Fibroblast of skin of abdomen (primary cell): ENCODE results near the gene ARMC9.
A peak's percentile ranks its signal among the peaks of the same experiment; 100 is the strongest.
"Not testable (repeated sequence)": the region's sequence is repeated elsewhere in the genome, so short reads cannot be mapped to it uniquely, and the experiment has no call there.

Experiments used
- DNase-seq: peaks from one replicate; pipeline ENCODE4 v3.0.0-alpha.2; 2013

ARMC9 gene

GRCh38 chr2:231343006-231343710 lies 144.7 kb downstream of the ARMC9 start:
- DNase-seq, result no peak

DNA sequence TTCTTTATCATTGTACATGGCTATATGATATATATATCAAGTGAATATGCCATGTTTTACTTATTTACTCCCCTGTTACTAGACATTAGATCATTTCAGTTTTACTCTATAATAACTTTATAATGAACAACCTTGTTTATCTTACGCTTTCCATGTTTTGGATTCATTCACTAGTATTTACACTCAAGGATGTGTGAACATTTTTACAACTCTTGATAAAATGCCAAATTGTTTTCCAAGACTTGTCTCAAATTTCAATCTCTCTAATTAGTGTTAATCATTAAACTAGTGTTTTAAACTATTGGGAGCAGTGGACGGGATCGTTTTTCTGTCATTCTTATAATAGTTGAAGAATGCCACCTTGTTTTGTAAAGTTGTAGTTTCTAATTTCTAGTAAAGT lies 145.6 kb downstream of the ARMC9 start:
- no peak for DNase-seq

GRCh38 chr2:231344851-231345250 lies 146.4 kb downstream of the ARMC9 start:
- no peak for DNase-seq

GRCh38 chr2:231347081-231347480 lies 148.7 kb downstream of the ARMC9 start:
- DNase-seq, result no peak

- no peak for DNase-seq
Observed at GRCh38 chr2:231347638-231348037, 149.2 kb downstream of the ARMC9 start.

DNA sequence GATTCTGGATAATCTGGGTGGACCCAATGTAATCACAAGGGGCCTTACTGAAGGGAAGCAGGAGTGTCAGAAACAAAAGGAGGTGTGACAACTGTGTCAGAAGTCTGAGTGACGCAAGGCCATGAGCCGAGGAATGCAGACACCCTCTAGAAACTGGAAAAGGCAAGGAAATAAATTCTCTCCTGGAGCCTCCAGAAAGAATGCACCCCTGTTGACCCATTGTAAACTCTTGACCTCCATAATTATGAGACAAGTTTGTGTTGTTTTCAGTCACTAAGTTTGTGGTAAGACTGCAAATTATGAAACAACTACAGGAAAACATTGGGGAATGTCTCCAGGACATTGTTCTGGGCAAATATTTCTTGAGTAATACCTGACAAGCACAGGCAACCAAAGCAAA lies 149.7 kb downstream of the ARMC9 start:
- peak; percentile 5 for DNase-seq

DNA sequence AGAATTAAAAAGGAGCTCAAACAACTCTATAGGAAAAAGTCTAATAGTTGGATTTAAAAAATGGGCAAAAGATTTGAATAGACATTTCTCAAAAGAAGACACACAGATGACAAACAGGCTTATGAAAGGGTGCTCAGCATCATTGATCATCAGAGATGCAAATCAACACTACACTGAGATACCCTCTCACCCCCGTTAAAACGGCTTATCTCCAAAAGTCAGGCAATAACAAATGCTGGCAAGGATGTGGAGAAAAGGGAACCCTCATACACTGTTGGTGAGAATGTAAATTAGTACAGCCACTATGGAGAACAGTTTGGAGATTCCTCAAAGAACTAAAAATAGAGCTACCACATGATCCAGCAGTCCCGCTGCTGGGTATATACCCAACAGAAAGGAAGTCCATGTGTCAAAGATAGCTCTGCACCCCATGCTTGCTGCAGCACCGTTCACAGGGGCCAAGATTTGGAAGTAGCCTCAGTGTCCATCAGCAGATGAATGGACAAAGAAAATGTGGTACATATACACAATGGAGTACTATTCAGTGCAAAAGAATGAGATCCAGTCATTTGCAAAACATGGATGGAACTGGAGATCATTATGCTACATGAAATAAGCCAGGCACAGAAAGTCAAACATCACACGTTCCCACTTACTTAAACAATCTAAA lies 150.4 kb downstream of the ARMC9 start:
- no peak for DNase-seq

GRCh38 chr2:231349374-231349735 lies 150.9 kb downstream of the ARMC9 start:
- DNase-seq, result not testable (repeated sequence)

GRCh38 chr2:231351648-231352047 lies 153.2 kb downstream of the ARMC9 start:
- DNase-seq, result no peak

DNA sequence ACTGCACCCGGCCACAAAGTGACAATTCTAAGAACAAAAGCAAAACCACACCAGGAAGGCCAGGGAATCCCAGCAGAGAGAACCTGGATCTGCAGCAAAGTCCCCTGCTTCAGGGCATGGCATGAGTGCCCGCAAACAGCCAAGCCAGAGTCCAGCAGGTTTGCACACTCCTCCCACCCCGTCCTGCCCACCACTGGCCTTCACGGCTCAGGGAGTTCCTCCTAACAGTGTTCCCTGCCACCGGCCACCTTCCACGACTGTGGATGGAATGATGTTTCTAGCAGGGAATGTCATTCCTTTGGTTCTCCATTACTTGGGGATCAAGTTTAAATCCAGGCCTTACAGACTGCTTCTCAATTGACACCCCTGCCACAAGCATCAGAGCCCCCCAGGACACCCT lies 155.0 kb downstream of the ARMC9 start:
- no peak for DNase-seq

DNA sequence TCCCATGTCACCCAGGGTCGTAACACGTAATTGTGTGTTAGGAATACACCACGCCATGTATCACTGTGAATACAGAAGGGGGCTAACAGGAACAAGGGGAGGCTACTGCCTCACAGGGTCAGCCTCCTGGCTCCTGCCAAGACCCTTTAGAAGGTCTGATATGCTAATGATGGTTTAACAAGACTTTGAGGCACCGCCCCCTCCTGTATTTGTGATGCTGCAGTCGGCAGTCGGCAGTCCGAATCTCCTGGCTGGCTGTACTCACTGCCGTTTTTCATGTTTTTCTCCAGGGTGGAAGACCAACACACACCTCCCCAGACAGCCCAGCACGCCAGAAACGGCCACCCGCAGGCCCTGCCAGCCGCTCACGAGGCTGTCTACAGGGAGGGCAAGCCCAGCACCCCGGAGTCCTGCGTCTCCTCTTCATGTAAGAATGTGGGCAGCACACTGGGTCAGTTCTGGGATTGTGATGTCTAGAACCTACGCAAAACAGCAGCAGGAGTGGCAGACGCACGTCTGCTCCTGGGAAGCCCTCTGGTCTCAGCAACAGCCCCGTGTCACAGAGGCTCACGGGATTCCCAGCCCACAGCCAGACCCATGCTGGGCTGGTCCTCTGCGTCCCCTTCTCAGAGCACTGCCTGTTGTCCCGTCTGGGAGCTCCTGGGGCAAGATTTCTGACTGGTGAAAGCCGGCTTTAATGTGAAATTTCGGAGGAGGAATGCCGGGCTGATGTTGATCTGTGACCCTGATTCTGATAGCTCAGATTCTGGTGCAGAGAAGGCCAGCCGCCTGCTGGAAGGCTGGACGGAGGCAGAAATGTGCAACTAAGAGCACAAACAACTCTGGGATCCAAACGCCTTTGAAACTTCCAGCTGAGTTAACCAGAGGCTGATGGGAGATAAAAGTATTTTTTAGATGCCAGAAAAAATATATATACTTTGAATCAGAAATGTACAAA lies 157.4 kb downstream of the ARMC9 start:
- DNase-seq, result no peak

- DNase-seq, result no peak
Observed at GRCh38 chr2:231356466-231356844, 158.0 kb downstream of the ARMC9 start.

- no peak for DNase-seq
Observed at GRCh38 chr2:231357048-231357447, 158.6 kb downstream of the ARMC9 start.

- no peak for DNase-seq
Observed at GRCh38 chr2:231357931-231358330, 159.5 kb downstream of the ARMC9 start.

DNA sequence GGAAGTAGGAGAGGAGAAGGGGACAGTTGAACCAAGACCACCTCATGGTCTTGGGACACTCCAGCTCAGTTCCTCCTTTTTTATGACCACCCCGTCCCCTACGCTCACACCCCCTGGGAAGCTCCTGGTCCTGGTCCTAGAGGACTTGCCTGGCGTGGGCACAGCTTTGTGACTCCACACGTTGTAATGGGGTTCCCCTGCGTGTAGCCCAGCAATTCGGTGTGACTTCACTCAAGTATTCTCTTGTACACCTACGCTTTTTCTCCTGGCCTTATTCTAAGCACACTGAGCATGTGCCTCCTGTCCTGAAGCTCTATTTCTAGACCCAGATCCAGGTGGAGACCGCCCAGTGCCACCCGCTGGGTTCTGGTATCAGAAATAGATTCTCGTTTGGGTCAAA lies 161.0 kb downstream of the ARMC9 start:
- no peak for DNase-seq

- no peak for DNase-seq
Observed at GRCh38 chr2:231359948-231360347, 161.5 kb downstream of the ARMC9 start.

- no peak for DNase-seq
Observed at GRCh38 chr2:231360401-231360800, 162.0 kb downstream of the ARMC9 start.

DNA sequence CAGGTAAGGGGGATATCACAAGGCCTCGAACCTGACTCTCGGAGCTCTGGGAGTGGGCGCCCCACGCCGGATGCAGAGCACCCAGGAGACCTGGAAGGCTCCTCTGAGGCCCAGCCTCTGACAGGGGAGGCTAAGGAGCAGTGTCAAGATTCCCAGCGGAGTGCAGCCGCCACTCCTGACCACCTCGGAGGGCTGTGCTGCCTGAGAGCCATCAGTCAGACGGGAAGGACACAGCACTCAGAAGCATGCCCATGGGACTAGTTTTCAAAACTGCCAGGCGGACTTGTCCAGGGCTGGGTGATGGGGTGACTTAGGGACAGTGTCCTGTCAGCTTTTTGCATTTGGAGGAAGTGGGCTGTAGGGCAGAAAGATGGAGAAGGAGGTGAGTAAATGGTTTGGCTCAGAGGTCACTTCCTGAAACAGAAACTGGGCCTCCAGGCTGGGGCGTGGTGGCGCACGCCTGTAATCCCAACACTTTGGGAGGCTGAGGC lies 162.5 kb downstream of the ARMC9 start:
- DNase-seq, result no peak

DNA sequence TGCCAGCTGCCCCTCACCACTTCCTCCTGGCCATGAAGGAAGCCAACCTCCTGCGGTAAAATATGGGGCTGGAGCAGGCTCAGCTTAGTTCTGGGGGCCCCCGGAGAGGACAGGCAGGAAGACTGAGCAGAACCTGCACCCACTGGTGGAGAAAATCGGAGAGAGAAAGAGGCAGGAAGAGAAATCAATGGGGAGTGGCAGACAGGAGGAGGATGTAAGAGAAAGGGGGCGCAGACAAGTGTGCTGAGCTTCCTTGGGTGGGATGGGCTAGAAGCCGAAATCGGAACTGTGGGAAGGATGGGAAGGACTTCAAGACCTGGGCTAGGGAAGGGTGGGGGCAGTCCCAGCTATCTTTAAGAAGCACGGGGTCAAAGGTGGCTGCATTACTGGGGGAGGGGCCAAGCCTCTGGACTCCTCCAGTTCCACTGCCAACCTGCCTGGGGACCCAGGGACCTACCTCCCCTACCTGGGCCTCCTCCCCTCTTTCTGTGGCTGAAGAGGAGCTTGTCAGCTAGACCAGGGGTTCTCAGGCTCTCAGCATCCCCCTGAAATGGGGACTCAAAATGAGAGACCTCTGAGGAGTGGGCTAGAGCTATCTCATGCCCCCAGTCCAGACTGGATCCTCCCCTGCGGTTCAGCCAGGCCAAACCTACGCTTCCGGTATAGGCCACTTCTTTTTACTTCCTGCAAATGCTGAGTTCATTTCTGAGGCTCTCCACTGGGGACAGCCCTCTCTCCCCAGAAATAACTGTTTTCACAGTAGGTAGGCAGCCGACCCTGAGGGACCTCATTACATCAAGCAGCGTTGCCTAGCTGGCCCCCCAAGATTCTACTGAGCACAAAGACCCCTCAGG lies 163.5 kb downstream of the ARMC9 start:
- no peak for DNase-seq

DNA sequence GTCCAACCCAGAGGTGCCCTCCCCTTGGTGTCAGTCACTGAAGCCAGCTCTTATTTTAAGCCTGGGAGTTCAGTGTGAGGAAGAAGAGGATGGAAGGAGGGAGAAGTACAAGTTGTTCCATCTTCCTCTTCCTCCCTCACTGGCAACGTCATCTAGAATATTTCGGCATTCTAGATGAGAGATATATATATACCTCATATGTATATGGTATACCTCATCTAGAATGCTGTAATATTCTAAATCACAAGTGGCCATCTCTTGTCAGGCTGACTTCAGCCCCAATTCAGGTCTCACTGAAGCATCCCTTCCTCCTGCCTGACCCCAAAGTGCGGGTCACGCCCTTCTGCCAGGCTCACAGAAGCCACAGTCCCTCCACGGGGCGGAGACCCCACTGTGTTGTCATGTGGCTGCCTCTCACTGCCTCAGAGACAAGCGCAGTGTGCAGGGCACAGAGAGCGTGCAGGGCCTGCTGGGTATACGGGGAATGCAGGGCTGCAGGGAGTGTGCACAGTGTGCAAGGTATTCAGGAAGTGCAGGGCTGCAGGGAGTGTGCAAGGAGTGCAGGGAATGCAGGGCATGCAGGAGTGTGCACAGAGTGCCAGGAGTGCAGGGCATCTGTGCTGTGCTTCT lies 164.2 kb downstream of the ARMC9 start:
- no peak for DNase-seq

- DNase-seq, result no peak
Observed at GRCh38 chr2:231364061-231364460, 165.6 kb downstream of the ARMC9 start.
